HFF-Myc (cell line): ENCODE data around the gene PCSK4.
"Not testable (repeated sequence)": the region's sequence is repeated elsewhere in the genome, so short reads cannot be mapped to it uniquely, and the experiment has no call there.

Source experiments
- DNase-seq: peaks from one replicate; pipeline ENCODE4 v3.0.0-alpha.2; 2011; ENCODE audit warnings: low read depth; ENCODE audit errors: extremely low read depth
- H3K4me3 ChIP-seq: replicated peaks from 2 replicates; pipeline ENCODE4 v1.5.1; 2011; ENCODE audit warnings: low read depth, mild to moderate bottlenecking, control low read depth, low read length
- CTCF ChIP-seq: IDR thresholded peaks from 2 replicates; pipeline ENCODE4 v1.5.1; 2012; ENCODE audit warnings: mild to moderate bottlenecking, low read depth, low read length, control low read depth; ENCODE audit errors: missing control alignments

The PCSK4 gene

GRCh38 chr19:1522061-1522460 is 31.9 kb upstream of the PCSK4 start:
- DNase-seq = no peak
- no peak for TF ChIP-seq CTCF
- no peak overlapping the region for H3K4me3 ChIP-seq

- no peak for DNase-seq
- no peak overlapping the region for H3K4me3 ChIP-seq
- no peak for TF ChIP-seq CTCF
Measured at GRCh38 chr19:1521636-1522035, 31.5 kb upstream of the PCSK4 start.

- no peak overlapping the region for H3K4me3 ChIP-seq
- no peak for DNase-seq
- no peak for TF ChIP-seq CTCF
Measured at GRCh38 chr19:1520203-1520780, 30.1 kb upstream of the PCSK4 start.

- H3K4me3 ChIP-seq, DNase-seq: not testable (repeated sequence)
Measured at GRCh38 chr19:1519802-1520201, 29.7 kb upstream of the PCSK4 start.

GRCh38 chr19:1518471-1518870 is 28.3 kb upstream of the PCSK4 start:
- TF ChIP-seq CTCF = no peak

GRCh38 chr19:1516395-1516753 is 26.2 kb upstream of the PCSK4 start:
- H3K4me3 ChIP-seq = no peak overlapping the region
- no peak for TF ChIP-seq CTCF
- DNase-seq = no peak

More at GRCh38 chr19:1518471-1518870, 28.3 kb upstream of the PCSK4 start:
- no peak overlapping the region for H3K4me3 ChIP-seq
- DNase-seq = no peak

- no peak for TF ChIP-seq CTCF
- DNase-seq = no peak
- no peak overlapping the region for H3K4me3 ChIP-seq
Measured at GRCh38 chr19:1514986-1515721, 25.0 kb upstream of the PCSK4 start.
